ENCODE data around the gene RITA1. TPM values are rescaled to one million over a fixed set of nuclear protein-coding genes. Genes with fewer than 3 reads are reported as not detected.

Gene RITA1
- total and polyA plus RNA-seq, 2 donors, result 5.8 to 13.8 TPM

- 77% methylated on average over 5 of the region's 5 CpGs for WGBS
- Histone ChIP-seq H3K4me1 (ENCODE audit: insufficient read depth) (no peaks in the 10 kb centered on the region), H3K4me3 (ENCODE audit: low read depth, low read length) (no peak overlapping the region), H3K36me3 (ENCODE audit: insufficient read depth) (peaks cover 9% of the 10 kb centered on the region), H3K27ac (ENCODE audit: low read depth) (no peak overlapping the region)
- DNase-seq (ENCODE audit: extremely low spot score), result no peak
Observed at GRCh38 chr12:113228394-113229028, 43.0 kb downstream of the RITA1 start.

DNA sequence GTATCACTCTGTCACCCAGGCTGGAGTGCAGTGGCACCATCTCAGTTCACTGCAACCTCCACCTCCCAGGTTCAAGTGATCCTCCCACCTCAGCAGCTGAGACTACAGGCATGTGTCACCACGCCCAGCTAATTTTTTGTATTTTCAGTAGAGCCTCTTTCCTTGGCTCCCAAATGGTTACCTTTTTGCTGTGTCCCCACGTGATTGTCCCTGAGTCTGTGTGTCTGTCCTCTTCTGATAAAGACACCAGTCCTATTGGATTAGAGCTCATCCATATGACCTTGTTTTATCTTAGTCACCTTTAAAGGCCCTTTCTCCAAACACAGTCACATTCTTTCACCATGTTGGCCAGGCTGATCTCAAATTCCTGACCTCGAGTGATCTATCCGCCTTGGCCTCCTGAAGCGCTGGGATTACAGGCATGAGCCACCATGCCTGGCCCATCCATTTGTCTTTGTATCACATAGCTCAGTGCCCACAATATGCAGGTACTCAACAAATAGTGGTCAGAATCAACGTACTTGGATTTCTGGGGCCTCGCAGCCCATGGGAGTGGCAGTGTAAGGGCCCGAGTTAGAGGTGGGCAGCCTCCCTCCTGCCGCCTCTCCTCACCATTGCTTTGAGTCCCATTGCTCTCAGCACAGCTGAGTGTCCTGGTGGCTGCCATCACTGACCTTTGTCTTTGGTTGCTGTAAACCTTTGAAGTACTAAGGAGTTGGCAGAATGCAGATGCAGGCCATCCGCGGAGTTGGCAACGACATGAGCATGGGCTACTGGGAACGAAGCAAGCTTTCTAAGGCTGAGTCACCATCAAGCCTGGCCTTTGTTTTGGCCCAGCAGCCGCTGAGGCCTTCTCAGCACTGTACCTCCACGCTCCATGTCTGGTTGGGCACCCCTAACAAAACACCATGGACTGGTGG lies 45.1 kb downstream of the RITA1 start:
- no peaks in the 10 kb centered on the region for H3K4me1 ChIP-seq (ENCODE audit: insufficient read depth)
- WGBS, result 95% methylated on average over 15 of the region's 15 CpGs
- H3K4me3 ChIP-seq (ENCODE audit: low read depth, low read length), result no peak overlapping the region
- no peak for DNase-seq (ENCODE audit: extremely low spot score)
- no peak overlapping the region for H3K27ac ChIP-seq (ENCODE audit: low read depth)
- peaks cover 11% of the 10 kb centered on the region for H3K36me3 ChIP-seq (ENCODE audit: insufficient read depth)

- 89% methylated on average over 8 of the region's 8 CpGs for WGBS
- peaks cover 11% of the 10 kb centered on the region for H3K36me3 ChIP-seq (ENCODE audit: insufficient read depth)
- DNase-seq (ENCODE audit: extremely low spot score), result no peak
- no peak overlapping the region for H3K4me3 ChIP-seq (ENCODE audit: low read depth, low read length)
- no peaks in the 10 kb centered on the region for H3K4me1 ChIP-seq (ENCODE audit: insufficient read depth)
- H3K27ac ChIP-seq (ENCODE audit: low read depth), result no peak overlapping the region
Observed at GRCh38 chr12:113231235-113232088, 45.9 kb downstream of the RITA1 start.

DNA sequence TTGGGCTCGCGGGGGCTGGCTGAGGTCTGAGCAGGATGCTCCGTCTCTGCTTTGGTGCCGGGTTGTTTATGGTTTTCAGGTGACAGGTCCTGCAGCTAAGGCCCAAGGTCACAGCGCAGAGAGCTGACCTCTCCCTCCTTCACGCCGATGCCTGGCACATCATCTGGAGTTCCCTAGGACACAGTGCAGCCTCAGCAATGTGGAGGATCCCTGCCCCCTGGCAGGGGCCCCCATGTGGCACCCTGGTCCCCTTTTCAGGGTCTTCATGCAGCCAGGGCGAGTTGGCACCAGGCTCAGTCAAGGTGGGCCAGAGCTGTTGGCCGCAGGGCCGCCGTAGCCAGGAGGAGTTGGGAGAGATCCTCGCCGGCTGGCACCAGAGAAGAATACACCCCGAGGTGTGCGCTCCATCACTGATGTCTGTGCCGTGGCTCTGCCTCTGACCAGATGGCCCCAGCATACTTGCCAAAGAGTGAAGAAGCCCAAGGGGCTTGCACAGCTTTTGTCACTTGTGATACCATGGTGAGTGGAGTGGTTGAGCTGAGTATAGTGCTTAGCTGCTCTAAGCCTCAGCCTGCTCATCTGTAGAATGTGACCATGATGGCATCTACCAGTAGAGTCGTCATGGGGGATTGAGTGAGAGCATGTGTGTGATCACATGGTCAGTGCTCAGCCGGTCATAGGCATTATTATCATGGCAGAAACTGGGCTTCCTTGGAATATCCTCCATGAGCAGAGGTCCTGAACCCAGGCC lies 46.7 kb downstream of the RITA1 start:
- Histone ChIP-seq H3K27ac (ENCODE audit: low read depth) (peak overlapping the region; percentile 16), H3K4me1 (ENCODE audit: insufficient read depth) (no peaks in the 10 kb centered on the region), H3K4me3 (ENCODE audit: low read depth, low read length) (no peak overlapping the region), H3K36me3 (ENCODE audit: insufficient read depth) (peaks cover 6% of the 10 kb centered on the region)
- WGBS, result 93% methylated on average over 18 of the region's 18 CpGs
- no peak for DNase-seq (ENCODE audit: extremely low spot score)

DNA sequence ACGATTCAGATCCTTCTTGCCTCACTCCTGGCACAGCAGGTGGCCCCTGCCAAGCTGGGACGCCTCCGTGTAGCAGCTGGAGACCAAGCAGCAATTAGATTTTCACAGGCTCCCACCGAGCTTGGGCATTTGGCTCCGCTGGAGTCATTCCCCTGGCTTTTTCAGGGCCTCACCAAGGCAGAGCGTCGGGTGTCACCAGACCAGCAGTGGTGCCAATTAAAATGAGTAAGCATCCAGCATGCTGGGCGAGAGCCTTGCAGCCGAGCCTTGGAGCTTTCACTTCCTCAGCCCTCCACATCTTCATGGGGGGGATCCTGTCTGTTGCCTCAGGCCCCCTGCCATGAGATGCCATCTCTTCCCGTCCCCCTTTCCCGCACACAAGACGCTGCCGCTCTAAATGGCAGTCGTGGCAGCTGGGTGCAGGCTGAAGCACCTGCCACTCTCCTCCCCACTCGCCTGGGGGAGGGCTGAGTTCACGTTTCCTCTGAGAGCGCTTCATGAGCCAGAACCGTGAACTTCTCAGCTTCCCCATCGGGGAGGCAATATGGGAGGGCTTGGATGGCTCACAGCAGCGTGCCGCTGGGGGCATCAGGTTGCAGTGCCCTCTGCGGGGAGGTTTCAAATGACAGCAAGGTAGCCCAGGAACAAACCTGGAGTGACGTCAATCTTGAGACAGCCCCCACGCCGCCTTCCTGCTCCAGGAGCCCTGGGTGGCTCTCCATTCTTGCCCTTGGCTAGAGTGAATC lies 47.5 kb downstream of the RITA1 start:
- no peak overlapping the region for H3K4me3 ChIP-seq (ENCODE audit: low read depth, low read length)
- H3K4me1 ChIP-seq (ENCODE audit: insufficient read depth), result no peaks in the 10 kb centered on the region
- WGBS, result 73% methylated on average over 25 of the region's 25 CpGs
- peaks cover 6% of the 10 kb centered on the region for H3K36me3 ChIP-seq (ENCODE audit: insufficient read depth)
- no peak for DNase-seq (ENCODE audit: extremely low spot score)
- peak overlapping the region; percentile 16 for H3K27ac ChIP-seq (ENCODE audit: low read depth)

- Histone ChIP-seq H3K36me3 (ENCODE audit: insufficient read depth) (peaks cover 6% of the 10 kb centered on the region), H3K4me3 (ENCODE audit: low read depth, low read length) (no peak overlapping the region), H3K27ac (ENCODE audit: low read depth) (no peak overlapping the region), H3K4me1 (ENCODE audit: insufficient read depth) (no peaks in the 10 kb centered on the region)
- no peak for DNase-seq (ENCODE audit: extremely low spot score)
- 94% methylated on average over 4 of the region's 4 CpGs for WGBS
Observed at GRCh38 chr12:113233967-113234366, 48.4 kb downstream of the RITA1 start.

DNA sequence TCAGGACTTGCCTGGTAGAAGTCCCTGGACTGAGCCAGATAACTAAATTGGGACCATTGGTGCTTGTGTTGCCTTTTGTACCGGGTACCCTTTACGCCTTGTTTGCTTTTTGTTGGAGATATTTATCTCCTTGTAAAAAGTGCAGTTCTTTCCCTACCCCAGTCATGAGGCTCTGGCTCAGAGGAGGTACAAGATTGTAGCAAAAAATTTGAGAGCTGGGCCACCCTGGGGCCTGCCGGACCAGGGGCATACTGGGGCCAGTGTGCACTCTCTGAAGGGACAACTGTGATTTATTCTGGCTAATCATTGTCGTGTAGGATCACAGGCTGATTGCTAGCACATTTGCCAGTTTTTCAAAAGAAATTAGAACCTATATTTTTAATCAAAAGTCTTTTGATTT lies 49.0 kb downstream of the RITA1 start:
- Histone ChIP-seq H3K4me3 (ENCODE audit: low read depth, low read length) (no peak overlapping the region), H3K36me3 (ENCODE audit: insufficient read depth) (peaks cover 6% of the 10 kb centered on the region), H3K27ac (ENCODE audit: low read depth) (no peak overlapping the region), H3K4me1 (ENCODE audit: insufficient read depth) (no peaks in the 10 kb centered on the region)
- WGBS, result 86% methylated on average over 4 of the region's 4 CpGs
- DNase-seq (ENCODE audit: extremely low spot score), result no peak

GRCh38 chr12:113235976-113236375 lies 50.5 kb downstream of the RITA1 start:
- H3K4me1 ChIP-seq (ENCODE audit: insufficient read depth), result no peaks in the 10 kb centered on the region
- peaks cover 6% of the 10 kb centered on the region for H3K36me3 ChIP-seq (ENCODE audit: insufficient read depth)
- WGBS, result 93% methylated on average over 6 of the region's 6 CpGs
- H3K27ac ChIP-seq (ENCODE audit: low read depth), result no peak overlapping the region
- no peak for DNase-seq (ENCODE audit: extremely low spot score)
- H3K4me3 ChIP-seq (ENCODE audit: low read depth, low read length), result no peak overlapping the region

DNA sequence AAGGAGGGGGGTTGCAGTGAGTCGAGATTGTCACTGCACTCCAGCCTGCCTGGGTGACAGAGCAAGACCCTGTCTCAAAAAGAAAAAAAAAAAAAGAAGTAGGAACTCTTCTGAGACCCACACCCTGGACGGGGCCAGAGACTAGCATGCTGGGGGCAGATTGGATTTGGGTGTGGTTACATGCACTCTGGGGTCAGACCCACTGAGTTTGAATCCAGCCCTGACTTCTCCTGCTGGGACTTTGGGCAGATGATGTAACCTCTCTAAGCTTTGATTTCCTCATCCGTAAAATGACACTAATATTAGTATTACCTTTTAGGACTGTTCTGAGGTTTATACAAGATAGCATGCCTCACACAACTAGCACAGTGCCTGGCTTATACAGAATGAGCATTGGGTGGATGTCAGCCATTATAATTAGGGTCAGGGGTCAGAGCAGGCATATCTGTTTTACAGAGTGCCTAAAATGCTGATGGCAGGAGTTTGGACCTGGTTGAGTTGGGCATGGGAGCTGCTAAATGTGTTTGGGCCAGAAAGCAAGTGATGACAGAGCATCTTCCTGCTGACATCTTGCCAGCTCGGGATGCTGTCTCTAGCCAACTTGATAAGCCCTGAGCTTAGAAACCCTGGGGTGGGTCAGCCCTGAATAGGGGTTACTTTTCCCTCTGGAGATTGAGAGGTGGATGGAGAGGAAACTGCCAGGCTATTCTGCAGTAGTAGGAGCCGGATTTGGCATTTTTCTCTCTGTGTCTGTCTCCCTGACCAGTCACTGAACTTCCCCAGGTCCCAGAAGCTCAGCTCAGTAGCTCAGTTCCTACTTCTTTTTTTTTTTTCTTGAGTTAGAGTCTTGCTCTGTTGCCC lies 51.2 kb downstream of the RITA1 start:
- WGBS, result 72% methylated on average over 5 of the region's 5 CpGs
- H3K4me1 ChIP-seq (ENCODE audit: insufficient read depth), result no peaks in the 10 kb centered on the region
- no peak overlapping the region for H3K27ac ChIP-seq (ENCODE audit: low read depth)
- H3K36me3 ChIP-seq (ENCODE audit: insufficient read depth), result peaks cover 6% of the 10 kb centered on the region
- no peak for DNase-seq (ENCODE audit: extremely low spot score)
- no peak overlapping the region for H3K4me3 ChIP-seq (ENCODE audit: low read depth, low read length)

DNA sequence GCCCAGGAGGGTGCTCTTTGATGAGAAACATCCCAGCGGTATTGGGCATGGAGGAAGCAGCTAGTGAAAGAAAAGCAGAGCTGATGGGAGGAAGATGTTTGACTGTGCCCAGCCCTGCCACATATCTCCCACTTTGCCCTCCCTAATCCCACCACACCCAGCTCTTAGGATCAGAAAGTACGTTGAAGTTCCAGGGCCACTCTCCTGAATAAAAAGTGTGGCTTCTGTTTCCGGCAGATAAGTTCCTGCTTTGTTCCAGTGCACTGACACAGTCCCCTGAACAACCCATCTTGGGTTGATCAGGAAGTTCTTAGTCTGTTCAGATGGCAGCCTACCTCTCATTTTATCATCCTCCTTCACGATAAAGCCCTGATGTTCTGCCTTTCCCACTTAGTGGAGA lies 52.2 kb downstream of the RITA1 start:
- DNase-seq (ENCODE audit: extremely low spot score), result no peak
- Histone ChIP-seq H3K27ac (ENCODE audit: low read depth) (peak overlapping the region; percentile 27), H3K36me3 (ENCODE audit: insufficient read depth) (peaks cover 6% of the 10 kb centered on the region), H3K4me1 (ENCODE audit: insufficient read depth) (no peaks in the 10 kb centered on the region), H3K4me3 (ENCODE audit: low read depth, low read length) (no peak overlapping the region)
- WGBS, result 89% methylated on average over 4 of the region's 4 CpGs

DNA sequence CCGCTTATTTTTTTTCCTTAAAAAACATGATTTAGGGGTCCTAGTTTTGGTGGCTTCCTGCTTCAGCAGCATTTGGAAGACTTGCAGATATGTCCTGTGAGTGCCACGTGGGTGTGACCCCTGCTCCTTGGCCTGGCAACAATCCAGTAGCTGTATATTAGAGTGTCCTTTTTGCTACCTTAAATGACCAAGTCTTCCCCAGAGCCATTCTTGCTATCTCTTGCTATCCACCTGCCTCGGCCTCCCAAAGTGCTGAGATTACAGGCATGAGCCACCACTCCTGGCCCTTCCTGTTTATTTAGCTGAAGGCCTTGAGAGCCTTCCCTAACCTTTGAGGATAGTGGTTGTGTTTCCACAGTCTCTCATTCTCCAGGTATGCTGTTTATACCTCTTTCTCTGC lies 52.8 kb downstream of the RITA1 start:
- Histone ChIP-seq H3K36me3 (ENCODE audit: insufficient read depth) (peaks cover 3% of the 10 kb centered on the region), H3K27ac (ENCODE audit: low read depth) (no peak overlapping the region), H3K4me3 (ENCODE audit: low read depth, low read length) (no peak overlapping the region), H3K4me1 (ENCODE audit: insufficient read depth) (no peaks in the 10 kb centered on the region)
- DNase-seq (ENCODE audit: extremely low spot score), result no peak
- 75% methylated on average over 3 of the region's 3 CpGs for WGBS

DNA sequence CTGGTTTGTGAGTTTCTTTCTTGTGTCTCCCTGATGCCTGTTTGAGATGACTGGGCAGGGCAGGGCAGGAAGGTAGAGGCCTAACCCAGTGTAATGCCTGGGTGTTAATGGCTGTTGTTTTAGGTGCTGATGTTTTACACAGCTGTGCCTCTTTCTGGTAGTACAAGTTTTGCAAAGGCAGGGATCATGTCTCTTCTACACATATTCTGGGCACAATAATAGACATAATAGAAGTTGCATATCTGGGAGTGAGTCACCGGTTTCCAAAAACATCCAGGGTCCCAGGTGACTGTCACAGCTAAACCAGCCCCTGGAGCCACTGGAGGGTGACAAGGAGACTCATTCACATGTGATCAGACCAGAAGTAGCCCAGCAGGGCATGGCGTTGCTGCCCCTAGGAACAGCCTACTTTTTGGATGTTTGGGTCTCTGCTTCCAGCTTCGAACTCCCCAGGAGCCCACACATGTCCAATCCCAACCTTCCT lies 53.8 kb downstream of the RITA1 start:
- Histone ChIP-seq H3K27ac (ENCODE audit: low read depth) (peak overlapping the region; percentile 52), H3K4me1 (ENCODE audit: insufficient read depth) (no peaks in the 10 kb centered on the region), H3K36me3 (ENCODE audit: insufficient read depth) (no peaks in the 10 kb centered on the region), H3K4me3 (ENCODE audit: low read depth, low read length) (no peak overlapping the region)
- WGBS, result 68% methylated on average over 3 of the region's 3 CpGs
- no peak for DNase-seq (ENCODE audit: extremely low spot score)
